WTC11 (cell line): ENCODE data around the gene CRY2. TPM values are rescaled to one million over a fixed set of nuclear protein-coding genes. Genes with fewer than 3 reads are reported as not detected.
A peak's percentile ranks its signal among the peaks of the same experiment; 100 is the strongest.

Experiments used
- ATAC-seq: fragments of 200-7000 bp; cut with Tn5 transposase; 2 replicates; pipeline ENCODE4 v1.10.0; 2021; ENCODE audit warnings: mild to moderate bottlenecking, moderate library complexity
- CTCF ChIA-PET: fragments of 300-600 bp; sonication (Branson Sonifier 250); formaldehyde crosslinking; loops from one replicate; lab custom pipeline; 2021; ENCODE audit warnings: antibody characterized with exemption; lab: Charles Lee
- POLR2A ChIA-PET: fragments of 350-600 bp; sonication (Branson Sonifier 250); formaldehyde crosslinking; loops from one replicate; lab custom pipeline; 2021; ENCODE audit warnings: antibody characterized with exemption; lab: Charles Lee
- DNase-seq: peaks from one replicate; pipeline ENCODE4 v3.0.0; 2021; ENCODE audit warnings: low spot score
- H3K27ac Mint-ChIP-seq: 2 replicates; pipeline ENCODE4 v1.8.0; 2021; ENCODE audit warnings: mixed read lengths
- H3K27me3 Mint-ChIP-seq: 2 replicates; pipeline ENCODE4 v1.8.0; 2021; ENCODE audit warnings: low read depth, mild to moderate bottlenecking, moderate library complexity, mixed read lengths
- H3K36me3 Mint-ChIP-seq: 2 replicates; pipeline ENCODE4 v1.8.0; 2021; ENCODE audit warnings: mixed read lengths
- H3K4me1 Mint-ChIP-seq: 2 replicates; pipeline ENCODE4 v1.8.0; 2022; ENCODE audit warnings: mixed read lengths
- H3K4me3 Mint-ChIP-seq: 2 replicates; pipeline ENCODE4 v1.8.0; 2021; ENCODE audit warnings: mild to moderate bottlenecking, moderate library complexity, mixed read lengths
- H3K9me3 Mint-ChIP-seq: 2 replicates; pipeline ENCODE4 v1.8.0; 2021; ENCODE audit warnings: mixed read lengths
- AR ChIP-seq: fragments of 250-450 bp; sonication (Bioruptor Pico); IDR thresholded peaks from 2 replicates; pipeline ENCODE4 v1.9.0; 2021; ENCODE audit warnings: mild to moderate bottlenecking
- ATF1 ChIP-seq: sonication (generic); formaldehyde crosslinking; IDR thresholded peaks from 2 replicates; pipeline ENCODE4 v1.8.1; 2023; ENCODE audit warnings: mild to moderate bottlenecking, moderate library complexity, missing genetic modification reagents
- CTCF ChIP-seq: fragments of 200-600 bp; IDR thresholded peaks from 2 replicates; pipeline ENCODE4 v1.8.0; 2022; ENCODE audit warnings: antibody characterized with exemption
- JUN ChIP-seq: sonication (generic); formaldehyde crosslinking; IDR thresholded peaks from 2 replicates; pipeline ENCODE4 v1.8.0; 2023; ENCODE audit warnings: mild to moderate bottlenecking, missing genetic modification reagents
- TP53 ChIP-seq: sonication (generic); formaldehyde crosslinking; IDR thresholded peaks from 2 replicates; pipeline ENCODE4 v1.8.1; 2023; ENCODE audit warnings: mild to moderate bottlenecking, missing genetic modification reagents
- ZNF396 ChIP-seq: fragments of 250-450 bp; sonication (Bioruptor Pico); IDR thresholded peaks from 2 replicates; pipeline ENCODE4 v1.8.0; 2021; ENCODE audit warnings: mild to moderate bottlenecking, moderate library complexity, borderline replicate concordance
- ZNF425 ChIP-seq: fragments of 250-450 bp; sonication (Bioruptor Pico); conservative IDR thresholded peaks from 2 replicates; pipeline ENCODE4 v1.9.0; 2021; ENCODE audit warnings: mild to moderate bottlenecking
- ZNF532 ChIP-seq: fragments of 250-450 bp; sonication (Bioruptor Pico); IDR thresholded peaks from 2 replicates; pipeline ENCODE4 v1.9.0; 2021; ENCODE audit warnings: mild to moderate bottlenecking, borderline replicate concordance
- total RNA-seq: library from RNA; stranded (reverse); gene quantifications from 3 replicates; pipeline ENCODE4 v1.2.3, GENCODE V29; 2021

Gene CRY2
- total RNA-seq, 1 experiment from 2014 or later = 18.3 TPM

GRCh38 chr11:45871638-45872037 lies 24.4 kb downstream of the CRY2 start (continued):
- no peak for TF ChIP-seq AR
- no peak for TF ChIP-seq TP53 (CRISPR knock-in tag)
- TF ChIP-seq JUN (CRISPR knock-in tag) = no peak
- TF ChIP-seq ZNF396 (CRISPR knock-in tag) = no peak
- TF ChIP-seq ATF1 (CRISPR knock-in tag) = no peak

GRCh38 chr11:45872651-45873356 lies 25.5 kb downstream of the CRY2 start:
- H3K9me3 Mint-ChIP-seq = no peaks in the 10 kb centered on the region
- CTCF ChIA-PET = interaction anchor here (0.6 to 4.2 kb wide), 42 partner anchors 9 to 502 kb away, joined by 3 to 48 read pairs (median 4); partner anchors contain the start of genes CRY2, LARGE2 and PEX16
- H3K36me3 Mint-ChIP-seq = peaks cover 8% of the 10 kb centered on the region; the same call in 1 of the 2 replicates
- no peak overlapping the region for H3K27ac Mint-ChIP-seq
- ATAC-seq (peak; percentile 100), DNase-seq (peak; percentile 87)
- POLR2A ChIA-PET = interaction anchor here (1.0 to 1.3 kb wide), 3 partner anchors 24 to 111 kb away, joined by 3 to 4 read pairs (median 3); partner anchors contain the start of gene LARGE2
- H3K4me3 Mint-ChIP-seq = no peak overlapping the region
- H3K27me3 Mint-ChIP-seq = no peaks in the 10 kb centered on the region
- H3K4me1 Mint-ChIP-seq = peaks cover 27% of the 10 kb centered on the region
- TF ChIP-seq ZNF425 (CRISPR knock-in tag) (no peak), CTCF (peak; percentile 68)

GRCh38 chr11:45876401-45876800 lies 29.1 kb downstream of the CRY2 start:
- H3K36me3 Mint-ChIP-seq = peaks cover 4% of the 10 kb centered on the region; the same call in 1 of the 2 replicates
- no peaks in the 10 kb centered on the region for H3K27me3 Mint-ChIP-seq
- CTCF ChIA-PET = interaction anchor here (1.1 to 1.8 kb wide), 12 partner anchors 14 to 242 kb away, joined by 3 to 9 read pairs (median 4); partner anchors contain the start of gene PEX16
- peaks cover 27% of the 10 kb centered on the region for H3K4me1 Mint-ChIP-seq
- TF ChIP-seq ZNF532 (CRISPR knock-in tag) = no peak
- POLR2A ChIA-PET = interaction anchor here (0.6 to 1.4 kb wide), 3 partner anchors 45 to 739 kb away, joined by 4 to 6 read pairs (median 4); no protein-coding TSS in a partner anchor
- H3K27ac Mint-ChIP-seq = no peak overlapping the region; the same call in 1 of the 2 replicates
- DNase-seq (no peak), ATAC-seq (peak; percentile 29; the same call in 1 of the 2 replicates)
- H3K9me3 Mint-ChIP-seq = no peaks in the 10 kb centered on the region
- no peak overlapping the region for H3K4me3 Mint-ChIP-seq
